ENCODE results near the gene AGPAT4. TPM values are rescaled to one million over a fixed set of nuclear protein-coding genes. Genes with fewer than 3 reads are reported as not detected.

AGPAT4 gene
- total and polyA plus RNA-seq, 4 donors, result 3.7 to 32.8 (median 9.7) TPM

DNA sequence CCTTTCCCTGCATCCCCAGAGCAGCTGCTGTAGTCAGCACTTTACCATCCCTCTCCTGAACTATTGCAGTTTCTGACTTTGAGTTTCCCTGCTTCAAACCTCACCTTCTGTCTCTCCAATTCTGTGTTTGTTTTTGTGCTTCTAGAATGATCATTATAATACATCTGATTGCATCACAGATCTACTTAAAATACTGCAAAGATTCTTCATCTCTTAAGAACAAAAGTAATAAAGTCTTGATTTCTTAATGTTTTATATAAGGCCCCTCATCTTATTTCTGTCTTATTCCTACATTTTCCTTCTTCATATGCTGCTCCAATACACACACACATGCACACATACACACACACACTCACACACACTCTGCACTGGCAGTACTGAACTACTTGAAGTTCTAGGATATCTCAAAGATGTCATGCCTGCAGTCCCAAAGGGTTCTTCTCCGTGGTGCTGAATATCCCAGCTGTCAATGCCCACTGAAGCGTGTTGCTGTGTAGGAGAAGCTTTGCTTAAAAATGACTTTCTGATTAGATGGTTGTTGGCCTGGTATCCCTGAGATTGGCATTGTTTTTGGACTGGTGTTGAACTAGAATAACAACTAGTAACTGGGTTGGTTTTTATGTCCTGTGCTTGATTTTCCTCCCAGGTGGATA, 185.1 kb downstream of the AGPAT4 start:
- H3K36me3 ChIP-seq (ENCODE audit: control insufficient read depth in 4 of 4, insufficient read depth in 4 of 4, low read length in 4 of 4), result peaks cover 18 to 43% (median 27%) of the 10 kb centered on the region in 4 donors
- H3K9ac ChIP-seq (ENCODE audit: insufficient read depth in 1 of 2, low read length in 2 of 2), result no peak overlapping the region

DNA sequence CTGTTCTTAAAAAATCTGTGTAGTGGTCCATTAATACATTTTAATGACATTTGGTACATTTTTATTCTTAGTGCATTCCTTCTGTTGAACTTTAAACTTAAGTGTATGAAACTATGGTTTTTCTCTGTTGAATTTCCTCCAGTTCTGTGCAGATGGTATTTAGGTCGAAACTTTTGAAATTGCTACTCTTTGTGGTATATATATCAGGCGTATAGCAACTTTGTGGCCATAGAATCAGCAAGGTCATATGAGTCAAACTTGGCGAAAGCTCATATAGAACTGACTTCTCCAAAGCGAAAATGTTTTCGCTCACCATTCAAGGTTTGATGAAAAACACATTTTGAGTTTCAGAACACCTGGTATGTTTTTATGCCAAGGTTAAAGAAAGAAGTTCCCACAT, 188.6 kb downstream of the AGPAT4 start:
- WGBS, 2 donors, result 94 to 95% methylated on average over 5 of the region's 5 CpGs

More for the DNA sequence above, 185.1 kb downstream of the AGPAT4 start:
- no peaks in the 10 kb centered on the region for H3K4me1 ChIP-seq (ENCODE audit: control insufficient read depth in 5 of 5, insufficient read depth in 5 of 5, low read length in 5 of 5)
- TF ChIP-seq, protein P1, sequence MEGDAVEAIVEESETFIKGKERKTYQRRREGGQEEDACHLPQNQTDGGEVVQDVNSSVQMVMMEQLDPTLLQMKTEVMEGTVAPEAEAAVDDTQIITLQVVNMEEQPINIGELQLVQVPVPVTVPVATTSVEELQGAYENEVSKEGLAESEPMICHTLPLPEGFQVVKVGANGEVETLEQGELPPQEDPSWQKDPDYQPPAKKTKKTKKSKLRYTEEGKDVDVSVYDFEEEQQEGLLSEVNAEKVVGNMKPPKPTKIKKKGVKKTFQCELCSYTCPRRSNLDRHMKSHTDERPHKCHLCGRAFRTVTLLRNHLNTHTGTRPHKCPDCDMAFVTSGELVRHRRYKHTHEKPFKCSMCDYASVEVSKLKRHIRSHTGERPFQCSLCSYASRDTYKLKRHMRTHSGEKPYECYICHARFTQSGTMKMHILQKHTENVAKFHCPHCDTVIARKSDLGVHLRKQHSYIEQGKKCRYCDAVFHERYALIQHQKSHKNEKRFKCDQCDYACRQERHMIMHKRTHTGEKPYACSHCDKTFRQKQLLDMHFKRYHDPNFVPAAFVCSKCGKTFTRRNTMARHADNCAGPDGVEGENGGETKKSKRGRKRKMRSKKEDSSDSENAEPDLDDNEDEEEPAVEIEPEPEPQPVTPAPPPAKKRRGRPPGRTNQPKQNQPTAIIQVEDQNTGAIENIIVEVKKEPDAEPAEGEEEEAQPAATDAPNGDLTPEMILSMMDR (IDR thresholded peaks at IDR 0.05; ENCODE audit: control extremely low read depth, extremely low read depth), result no peak
- no peak overlapping the region for H3K4me3 ChIP-seq
- ATAC-seq (ENCODE audit: insufficient read depth, low FRiP score) (no peak), DNase-seq (peak in 1 of 3 donors; percentile 33)
- H3K27ac ChIP-seq (ENCODE audit: low read depth in 1 of 2, low read length in 1 of 2), result no peak overlapping the region
- H3K9me3 ChIP-seq (ENCODE audit: control insufficient read depth in 4 of 4, insufficient read depth in 3 of 4, low read length in 3 of 4), result no peaks in the 10 kb centered on the region
- WGBS, 2 donors, result 90 to 95% methylated on average over 2 of the region's 2 CpGs
- no peaks in the 10 kb centered on the region for H3K27me3 ChIP-seq (ENCODE audit: control insufficient read depth in 3 of 3, insufficient read depth in 3 of 3, low read length in 2 of 3)

DNA sequence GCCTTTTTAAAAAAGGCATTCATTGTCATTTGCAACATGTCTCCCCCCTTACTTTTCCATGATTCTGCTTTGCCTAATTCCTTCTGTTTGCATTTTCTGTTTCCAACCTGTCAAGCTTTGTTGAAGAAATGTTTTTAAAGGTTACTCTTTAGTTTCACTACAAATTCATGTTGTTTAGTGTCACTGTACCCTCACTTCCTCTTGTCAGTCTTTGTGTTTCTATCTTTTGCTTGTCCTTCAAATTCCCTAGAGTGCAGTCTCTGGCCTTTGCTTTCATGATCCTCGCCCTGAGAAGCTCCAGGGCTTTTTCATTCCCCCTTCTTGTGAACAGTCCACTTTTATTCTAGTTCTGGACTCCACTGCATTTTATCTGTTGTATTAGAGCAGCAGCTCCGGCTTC, 191.6 kb downstream of the AGPAT4 start:
- Histone ChIP-seq H3K4me1 (ENCODE audit: control insufficient read depth in 5 of 5, insufficient read depth in 5 of 5, low read length in 5 of 5) (no peaks in the 10 kb centered on the region), H3K4me3 (no peak overlapping the region), H3K9me3 (ENCODE audit: control insufficient read depth in 4 of 4, insufficient read depth in 3 of 4, low read length in 3 of 4) (no peaks in the 10 kb centered on the region), H3K9ac (ENCODE audit: insufficient read depth in 1 of 2, low read length in 2 of 2) (no peak overlapping the region), H3K27me3 (ENCODE audit: control insufficient read depth in 3 of 3, insufficient read depth in 3 of 3, low read length in 2 of 3) (no peaks in the 10 kb centered on the region), H3K36me3 (ENCODE audit: control insufficient read depth in 4 of 4, insufficient read depth in 4 of 4, low read length in 4 of 4) (peaks cover 20 to 32% (median 26%) of the 10 kb centered on the region in 4 donors), H3K27ac (ENCODE audit: low read depth in 1 of 2, low read length in 1 of 2) (no peak overlapping the region)
- TF ChIP-seq, protein P1 (IDR thresholded peaks at IDR 0.05; ENCODE audit: control extremely low read depth, extremely low read depth), result no peak
- 90 to 93% methylated on average over 2 of the region's 2 CpGs for WGBS, 2 donors
- ATAC-seq (ENCODE audit: insufficient read depth, low FRiP score) (no peak), DNase-seq (no peak)

More for the DNA sequence above, 188.6 kb downstream of the AGPAT4 start:
- no peak overlapping the region for H3K27ac ChIP-seq (ENCODE audit: low read depth in 1 of 2, low read length in 1 of 2)
- peaks cover 26 to 41% (median 36%) of the 10 kb centered on the region in 4 donors for H3K36me3 ChIP-seq (ENCODE audit: control insufficient read depth in 4 of 4, insufficient read depth in 4 of 4, low read length in 4 of 4)
- no peak overlapping the region for H3K9ac ChIP-seq (ENCODE audit: insufficient read depth in 1 of 2, low read length in 2 of 2)
- H3K4me1 ChIP-seq (ENCODE audit: control insufficient read depth in 5 of 5, insufficient read depth in 5 of 5, low read length in 5 of 5), result no peaks in the 10 kb centered on the region
- H3K27me3 ChIP-seq (ENCODE audit: control insufficient read depth in 3 of 3, insufficient read depth in 3 of 3, low read length in 2 of 3), result no peaks in the 10 kb centered on the region
- no peak for ATAC-seq (ENCODE audit: insufficient read depth, low FRiP score)
- no peaks in the 10 kb centered on the region for H3K9me3 ChIP-seq (ENCODE audit: control insufficient read depth in 4 of 4, insufficient read depth in 3 of 4, low read length in 3 of 4)
- TF ChIP-seq, protein P1 (IDR thresholded peaks at IDR 0.05; ENCODE audit: control extremely low read depth, extremely low read depth), result no peak
- H3K4me3 ChIP-seq, result no peak overlapping the region
- no peak for DNase-seq

Data from lung (tissue), 12 donors.